Daoy (cell line): ENCODE results near the gene RAVER2. TPM values are rescaled to one million over a fixed set of nuclear protein-coding genes. Genes with fewer than 3 reads are reported as not detected.
A peak's percentile ranks its signal among the peaks of the same experiment; 100 is the strongest.

Experiments
- DNase-seq: peaks from one replicate; pipeline ENCODE4 v3.0.0-alpha.2; 2015; ENCODE audit warnings: low read depth
- total RNA-seq: library from RNA; depleted of rRNA; stranded (reverse); fragments of >200 nt; shearing (Covaris generic); gene quantifications from 2 replicates; pipeline ENCODE4 v1.2.3, GENCODE V29; 2014; rRNA removed

RAVER2 gene
- total RNA-seq, 1 experiment from 2014 or later = 9.0 TPM

GRCh38 chr1:64874666-64875065, 129.8 kb downstream of the RAVER2 start:
- no peak for DNase-seq

GRCh38 chr1:64875101-64875500, 130.2 kb downstream of the RAVER2 start:
- no peak for DNase-seq

GRCh38 chr1:64875606-64876005, 130.7 kb downstream of the RAVER2 start:
- no peak for DNase-seq

- no peak for DNase-seq
Observed at GRCh38 chr1:64877151-64877550, 132.3 kb downstream of the RAVER2 start.

GRCh38 chr1:64877598-64877997, 132.7 kb downstream of the RAVER2 start:
- DNase-seq = no peak

GRCh38 chr1:64878090-64878489, 133.2 kb downstream of the RAVER2 start:
- DNase-seq = no peak

- DNase-seq = peak; percentile 52
Observed at GRCh38 chr1:64878931-64879611, 134.2 kb downstream of the RAVER2 start.

- no peak for DNase-seq
Observed at GRCh38 chr1:64880449-64880848, 135.6 kb downstream of the RAVER2 start.

GRCh38 chr1:64881281-64881680, 136.4 kb downstream of the RAVER2 start:
- no peak for DNase-seq

Other genes starting within 250 kb of the RAVER2 start
- 70.3 and 115 TPM in 2 replicates for gene JAK1, start 221.5 kb downstream of the RAVER2 start, total RNA-seq